DOHH2 (cell line): ENCODE results near the gene NEGR1.

Source experiments
- H3F3A ChIP-seq: fragments of 200-600 bp; sonication (generic), shearing (Covaris generic); 2 replicates; pipeline ENCODE4 v1.6.0; 2016; ENCODE audit warnings: antibody characterized with exemption, mild to moderate bottlenecking; ENCODE audit not compliant: control insufficient read depth, insufficient read depth
- H3K27ac ChIP-seq: fragments of 200-600 bp; sonication (generic); 2 replicates; pipeline ENCODE4 v1.5.1; 2014; ENCODE audit warnings: low read depth, mild to moderate bottlenecking, low read length, moderate library complexity
- H3K27me3 ChIP-seq: fragments of 200-600 bp; sonication (generic); 2 replicates; pipeline ENCODE4 v1.6.1; 2014; ENCODE audit warnings: mild to moderate bottlenecking, low read length, mixed read lengths; ENCODE audit not compliant: control insufficient read depth
- H3K36me3 ChIP-seq: fragments of 200-600 bp; sonication (generic); 2 replicates; pipeline ENCODE4 v1.6.1; 2014; ENCODE audit warnings: mild to moderate bottlenecking, low read length, moderate library complexity, mixed read lengths; ENCODE audit not compliant: control insufficient read depth
- H3K4me1 ChIP-seq: fragments of 200-600 bp; sonication (generic); 2 replicates; pipeline ENCODE4 v1.6.1; 2014; ENCODE audit warnings: mild to moderate bottlenecking, low read length, mixed read lengths; ENCODE audit not compliant: control insufficient read depth
- H3K4me2 ChIP-seq: fragments of 200-600 bp; sonication (generic); 2 replicates; pipeline ENCODE4 v1.6.0; 2014; ENCODE audit warnings: mild to moderate bottlenecking, low read length, moderate library complexity
- H3K4me3 ChIP-seq: fragments of 200-600 bp; sonication (generic); 2 replicates; pipeline ENCODE4 v1.5.1; 2014; ENCODE audit warnings: mild to moderate bottlenecking, low read length, mixed read lengths
- H3K79me2 ChIP-seq: fragments of 200-600 bp; sonication (generic); 2 replicates; pipeline ENCODE4 v1.6.1; 2014; ENCODE audit warnings: mild to moderate bottlenecking, low read length, mixed read lengths; ENCODE audit not compliant: control insufficient read depth
- H3K9me2 ChIP-seq: fragments of 200-600 bp; sonication (generic); replicated peaks from 2 replicates; pipeline ENCODE4 v1.6.1; 2014; ENCODE audit warnings: mild to moderate bottlenecking, low read length, mixed read lengths; ENCODE audit not compliant: control insufficient read depth
- H3K9me3 ChIP-seq: fragments of 200-600 bp; sonication (generic); 2 replicates; pipeline ENCODE4 v1.6.1; 2014; ENCODE audit warnings: antibody characterized with exemption, low read length, mixed read lengths; ENCODE audit not compliant: control insufficient read depth, insufficient read depth
- H4K20me1 ChIP-seq: fragments of 200-600 bp; sonication (generic); 2 replicates; pipeline ENCODE4 v1.6.0; 2014; ENCODE audit warnings: low read depth, mild to moderate bottlenecking, antibody characterized with exemption, low read length, moderate library complexity; ENCODE audit not compliant: control insufficient read depth, insufficient read depth
- EZH2phosphoT487 ChIP-seq: fragments of 200-600 bp; sonication (generic); IDR thresholded peaks from 2 replicates; pipeline ENCODE4 v1.6.1; 2017; ENCODE audit warnings: borderline replicate concordance, mild to moderate bottlenecking, antibody characterized with exemption, low read length, moderate library complexity, mixed read lengths
- TF ChIP-seq, protein P1 (sequence below): fragments of 200-600 bp; sonication (generic); IDR thresholded peaks from one replicate; pipeline ENCODE4 v1.5.1; 2014; ENCODE audit warnings: antibody characterized with exemption, mild to moderate bottlenecking, low read depth, low read length; ENCODE audit not compliant: poor library complexity, severe bottlenecking

Gene NEGR1

DNA sequence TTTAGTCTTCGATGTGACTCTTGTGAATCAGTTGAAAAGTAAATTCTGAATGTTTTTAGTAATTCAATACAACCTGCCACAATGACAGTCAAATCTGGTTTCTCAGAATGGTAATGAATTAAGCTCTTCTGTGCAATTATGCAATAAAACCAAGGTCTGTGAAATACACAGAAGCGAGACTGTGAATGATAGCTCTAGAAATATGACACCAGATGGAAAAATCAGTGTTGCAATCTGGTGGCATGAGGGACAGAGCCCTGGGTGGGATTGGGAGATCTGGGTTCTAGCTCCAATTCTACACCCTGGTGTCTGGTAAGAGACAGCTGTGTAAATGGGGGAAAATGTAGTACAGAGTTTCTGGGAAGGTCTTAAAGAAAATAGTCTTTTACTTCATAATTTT, 615.1 kb downstream of the NEGR1 start:
- Histone ChIP-seq H4K20me1 (no peaks in the 10 kb centered on the region), H3K9me3 (no peaks in the 10 kb centered on the region), H3K4me1 (no peaks in the 10 kb centered on the region), H3K4me3 (no peak overlapping the region), H3K79me2 (no peaks in the 10 kb centered on the region), H3K9me2 (no peaks in the 10 kb centered on the region), H3K27ac (no peak overlapping the region), H3K27me3 (no peaks in the 10 kb centered on the region), H3F3A (no peaks in the 10 kb centered on the region), H3K4me2 (no peak overlapping the region), H3K36me3 (no peaks in the 10 kb centered on the region)
- TF ChIP-seq EZH2phosphoT487, result no peak
- TF ChIP-seq, protein P1, sequence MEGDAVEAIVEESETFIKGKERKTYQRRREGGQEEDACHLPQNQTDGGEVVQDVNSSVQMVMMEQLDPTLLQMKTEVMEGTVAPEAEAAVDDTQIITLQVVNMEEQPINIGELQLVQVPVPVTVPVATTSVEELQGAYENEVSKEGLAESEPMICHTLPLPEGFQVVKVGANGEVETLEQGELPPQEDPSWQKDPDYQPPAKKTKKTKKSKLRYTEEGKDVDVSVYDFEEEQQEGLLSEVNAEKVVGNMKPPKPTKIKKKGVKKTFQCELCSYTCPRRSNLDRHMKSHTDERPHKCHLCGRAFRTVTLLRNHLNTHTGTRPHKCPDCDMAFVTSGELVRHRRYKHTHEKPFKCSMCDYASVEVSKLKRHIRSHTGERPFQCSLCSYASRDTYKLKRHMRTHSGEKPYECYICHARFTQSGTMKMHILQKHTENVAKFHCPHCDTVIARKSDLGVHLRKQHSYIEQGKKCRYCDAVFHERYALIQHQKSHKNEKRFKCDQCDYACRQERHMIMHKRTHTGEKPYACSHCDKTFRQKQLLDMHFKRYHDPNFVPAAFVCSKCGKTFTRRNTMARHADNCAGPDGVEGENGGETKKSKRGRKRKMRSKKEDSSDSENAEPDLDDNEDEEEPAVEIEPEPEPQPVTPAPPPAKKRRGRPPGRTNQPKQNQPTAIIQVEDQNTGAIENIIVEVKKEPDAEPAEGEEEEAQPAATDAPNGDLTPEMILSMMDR, result no peak

DNA sequence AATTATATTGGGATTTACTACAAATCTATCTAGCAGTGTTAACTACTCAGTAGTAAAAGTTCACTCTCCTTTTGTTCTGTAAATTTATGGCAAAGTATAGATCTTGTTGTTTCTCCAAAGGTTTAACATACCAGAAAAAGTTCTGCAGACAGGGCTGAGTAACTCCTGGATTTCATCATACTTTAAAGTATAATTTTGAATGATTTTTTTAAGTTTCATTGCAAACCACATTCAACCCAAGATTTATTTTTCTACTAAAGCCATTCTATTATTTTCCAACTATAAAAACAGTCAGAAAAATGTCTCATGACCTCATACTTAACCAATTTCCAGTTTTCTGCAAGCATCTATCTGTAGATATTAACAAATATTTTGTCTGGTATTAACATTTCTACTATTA, 615.7 kb downstream of the NEGR1 start:
- Histone ChIP-seq H3F3A (no peaks in the 10 kb centered on the region), H3K4me2 (no peak overlapping the region), H3K4me1 (no peaks in the 10 kb centered on the region), H3K27ac (no peak overlapping the region), H3K79me2 (no peaks in the 10 kb centered on the region), H3K4me3 (no peak overlapping the region), H3K36me3 (no peaks in the 10 kb centered on the region), H3K27me3 (no peaks in the 10 kb centered on the region), H3K9me3 (no peaks in the 10 kb centered on the region), H3K9me2 (no peaks in the 10 kb centered on the region), H4K20me1 (no peaks in the 10 kb centered on the region)
- TF ChIP-seq, protein P1, result no peak
- no peak for TF ChIP-seq EZH2phosphoT487

- TF ChIP-seq, protein P1, result no peak
- no peak for TF ChIP-seq EZH2phosphoT487
- Histone ChIP-seq H3K27ac (no peak overlapping the region), H3K4me1 (no peaks in the 10 kb centered on the region), H3K4me2 (no peak overlapping the region), H3K4me3 (no peak overlapping the region), H4K20me1 (no peaks in the 10 kb centered on the region), H3K36me3 (no peaks in the 10 kb centered on the region), H3K9me2 (no peaks in the 10 kb centered on the region), H3K79me2 (no peaks in the 10 kb centered on the region), H3K27me3 (no peaks in the 10 kb centered on the region), H3K9me3 (no peaks in the 10 kb centered on the region), H3F3A (no peaks in the 10 kb centered on the region)
These were observed 621.9 kb downstream of the NEGR1 start for GRCh38 chr1:71660411-71660810.
